ENCODE data around the gene XYLB.

The XYLB gene

DNA sequence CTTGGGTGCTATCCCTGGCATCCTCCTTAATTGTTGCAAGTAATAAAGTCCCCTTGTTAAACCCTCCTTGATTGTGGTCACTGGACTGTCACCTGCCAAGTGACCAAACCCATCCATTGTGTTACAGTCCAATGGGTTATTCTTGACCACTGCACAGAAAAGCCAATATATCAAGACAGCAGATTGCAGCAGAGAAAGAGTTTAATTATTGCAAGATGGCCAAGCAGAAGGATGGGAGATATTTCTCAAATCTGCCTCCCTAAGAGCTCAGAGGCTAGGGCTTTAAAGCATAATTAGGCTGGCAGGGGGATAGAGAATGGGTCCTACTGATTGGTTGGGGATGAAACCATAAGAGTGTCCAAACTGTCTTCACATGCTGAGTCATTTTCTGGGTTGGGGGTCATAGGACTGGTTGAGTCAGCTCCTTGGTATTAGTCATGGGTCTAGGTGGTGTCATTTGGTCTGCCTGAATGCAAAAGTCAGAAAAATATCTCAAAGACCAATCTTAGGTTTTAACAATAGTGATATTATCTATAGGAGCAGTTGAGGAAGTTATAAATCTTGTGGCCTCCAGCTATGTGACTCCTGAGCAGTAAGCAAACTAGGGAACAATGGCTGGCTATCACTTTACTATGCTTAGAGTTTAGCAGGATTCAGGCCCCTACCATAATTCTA lies 19.1 kb upstream of the XYLB start:
- TF ChIP-seq, protein P1, sequence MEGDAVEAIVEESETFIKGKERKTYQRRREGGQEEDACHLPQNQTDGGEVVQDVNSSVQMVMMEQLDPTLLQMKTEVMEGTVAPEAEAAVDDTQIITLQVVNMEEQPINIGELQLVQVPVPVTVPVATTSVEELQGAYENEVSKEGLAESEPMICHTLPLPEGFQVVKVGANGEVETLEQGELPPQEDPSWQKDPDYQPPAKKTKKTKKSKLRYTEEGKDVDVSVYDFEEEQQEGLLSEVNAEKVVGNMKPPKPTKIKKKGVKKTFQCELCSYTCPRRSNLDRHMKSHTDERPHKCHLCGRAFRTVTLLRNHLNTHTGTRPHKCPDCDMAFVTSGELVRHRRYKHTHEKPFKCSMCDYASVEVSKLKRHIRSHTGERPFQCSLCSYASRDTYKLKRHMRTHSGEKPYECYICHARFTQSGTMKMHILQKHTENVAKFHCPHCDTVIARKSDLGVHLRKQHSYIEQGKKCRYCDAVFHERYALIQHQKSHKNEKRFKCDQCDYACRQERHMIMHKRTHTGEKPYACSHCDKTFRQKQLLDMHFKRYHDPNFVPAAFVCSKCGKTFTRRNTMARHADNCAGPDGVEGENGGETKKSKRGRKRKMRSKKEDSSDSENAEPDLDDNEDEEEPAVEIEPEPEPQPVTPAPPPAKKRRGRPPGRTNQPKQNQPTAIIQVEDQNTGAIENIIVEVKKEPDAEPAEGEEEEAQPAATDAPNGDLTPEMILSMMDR (IDR thresholded peaks at IDR 0.05; ENCODE audit: low read depth, low read length) = no peak
- DNase-seq (ENCODE audit: extremely low read depth, low read depth) = no peak

DNA sequence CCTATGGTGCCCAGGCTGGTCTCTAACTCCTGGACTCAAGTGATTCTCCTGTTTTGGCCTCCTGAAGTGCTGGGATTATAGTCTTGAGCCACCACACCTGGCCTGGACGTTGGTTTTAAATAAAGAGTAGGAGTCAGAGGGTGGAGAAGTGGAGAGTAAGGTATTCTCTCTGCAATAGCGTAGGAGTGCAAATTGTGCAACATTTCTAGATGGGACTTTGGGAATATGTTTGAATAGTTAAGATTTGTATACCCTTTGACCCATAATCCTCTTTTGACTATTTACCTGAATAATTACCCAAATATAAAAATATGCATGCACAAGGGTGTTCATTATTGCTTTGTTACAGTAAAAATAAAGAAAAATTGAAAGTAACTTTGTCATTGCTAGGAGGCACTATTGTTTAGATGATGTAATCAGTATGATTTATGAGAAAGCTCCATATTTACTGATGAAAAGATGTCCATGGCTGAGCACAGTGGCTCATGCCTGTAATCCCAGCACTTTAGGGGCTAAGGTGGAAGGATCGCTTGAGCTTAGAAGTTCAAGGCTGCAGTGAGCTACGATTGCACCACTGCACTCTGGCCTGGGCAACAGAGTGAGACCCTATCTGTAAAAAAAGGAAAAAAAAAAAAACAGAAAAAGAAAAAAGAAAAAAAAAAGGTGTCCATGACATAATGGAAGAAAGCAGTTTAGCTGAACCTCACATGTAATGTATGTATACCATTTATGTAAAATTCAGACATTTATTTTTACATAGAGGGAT lies 15.1 kb upstream of the XYLB start:
- TF ChIP-seq, protein P1 (IDR thresholded peaks at IDR 0.05; ENCODE audit: low read depth, low read length) = no peak
- DNase-seq (ENCODE audit: extremely low read depth, low read depth) = no peak

DNA sequence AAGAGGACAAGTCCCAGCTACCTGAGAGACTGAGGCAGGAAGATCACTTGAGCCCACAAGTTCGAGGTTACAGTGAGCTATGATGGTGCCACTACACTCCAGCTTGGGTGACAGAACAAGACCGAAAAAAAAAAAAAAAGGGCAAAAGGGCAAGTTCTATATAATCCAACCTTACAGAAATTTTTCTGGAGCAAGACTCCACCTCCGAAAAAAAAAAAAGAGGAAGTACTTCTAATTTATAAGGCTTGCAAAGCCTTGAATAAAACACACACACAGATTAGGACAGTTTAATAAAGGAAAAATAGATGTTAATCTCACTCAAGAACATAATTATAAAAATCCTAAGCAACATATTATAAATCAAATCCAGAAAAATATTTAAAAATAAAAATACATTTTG lies 14.4 kb upstream of the XYLB start:
- TF ChIP-seq, protein P1 (IDR thresholded peaks at IDR 0.05; ENCODE audit: low read depth, low read length) = no peak
- no peak for DNase-seq (ENCODE audit: extremely low read depth, low read depth)

DNA sequence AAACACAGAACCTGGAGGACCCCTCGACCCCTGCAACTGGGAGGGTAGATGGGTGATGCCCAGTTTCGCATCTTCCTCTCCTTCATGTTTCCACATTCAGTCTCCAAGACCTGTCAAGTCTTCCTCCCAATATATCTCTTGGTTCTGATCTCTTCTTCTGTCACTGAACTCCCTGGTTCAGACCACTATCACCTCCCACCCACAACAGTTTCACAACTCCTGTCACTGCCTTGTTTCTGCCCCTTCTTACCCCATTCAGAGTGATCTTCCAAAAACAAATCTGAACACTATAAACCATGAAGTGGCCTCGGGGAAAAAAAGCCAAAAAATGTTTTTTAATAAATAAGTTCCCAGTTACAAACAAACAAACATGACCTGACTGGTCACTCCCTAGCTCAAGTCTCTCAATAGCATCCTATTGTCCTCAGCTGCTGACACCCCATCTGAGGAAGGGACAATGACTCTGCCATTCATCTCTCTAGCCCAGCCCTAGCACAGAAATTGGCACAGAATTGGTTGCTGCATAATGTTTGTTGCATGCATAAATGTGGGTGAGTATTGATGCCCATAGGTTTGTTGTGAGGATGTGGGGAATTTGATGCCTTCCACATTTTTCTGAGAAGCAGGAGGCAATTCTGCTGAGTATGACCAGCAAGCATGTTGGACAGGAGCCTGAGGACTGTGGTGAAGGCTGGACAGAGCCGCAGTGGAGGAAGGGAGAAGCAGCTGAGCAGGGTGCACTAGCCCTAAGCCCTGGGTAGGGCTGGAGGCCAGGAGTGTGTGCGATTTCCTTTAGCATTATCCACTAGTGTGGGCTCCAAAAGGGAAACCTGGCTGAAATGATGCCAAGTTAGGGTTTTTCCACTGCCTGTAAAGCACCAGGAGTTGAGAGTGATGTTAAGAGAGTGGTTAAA lies 12.2 kb upstream of the XYLB start:
- TF ChIP-seq, protein P1 (IDR thresholded peaks at IDR 0.05; ENCODE audit: low read depth, low read length) = no peak
- DNase-seq (ENCODE audit: extremely low read depth, low read depth) = peak; percentile 52

DNA sequence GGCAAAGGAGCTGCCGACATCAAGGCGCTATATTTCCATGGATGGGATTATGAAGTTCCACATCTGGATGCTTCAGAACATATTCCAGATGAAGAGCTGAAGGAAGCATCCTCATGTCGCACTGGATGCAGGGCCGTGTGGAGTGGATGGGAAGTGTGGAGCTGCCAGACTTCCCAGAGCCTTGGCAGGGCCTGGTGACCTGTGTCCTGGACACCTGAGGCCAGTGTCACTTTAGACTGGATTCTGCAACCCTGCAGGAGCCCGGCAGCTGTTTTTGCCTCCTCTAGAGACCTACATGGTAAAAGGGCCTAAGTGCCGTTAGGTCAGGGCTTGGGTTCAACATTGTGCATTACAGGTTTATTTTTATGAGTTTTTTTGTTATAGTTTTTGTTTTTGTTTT lies 11.3 kb upstream of the XYLB start:
- TF ChIP-seq, protein P1 (IDR thresholded peaks at IDR 0.05; ENCODE audit: low read depth, low read length) = no peak
- DNase-seq (ENCODE audit: extremely low read depth, low read depth) = no peak

DNA sequence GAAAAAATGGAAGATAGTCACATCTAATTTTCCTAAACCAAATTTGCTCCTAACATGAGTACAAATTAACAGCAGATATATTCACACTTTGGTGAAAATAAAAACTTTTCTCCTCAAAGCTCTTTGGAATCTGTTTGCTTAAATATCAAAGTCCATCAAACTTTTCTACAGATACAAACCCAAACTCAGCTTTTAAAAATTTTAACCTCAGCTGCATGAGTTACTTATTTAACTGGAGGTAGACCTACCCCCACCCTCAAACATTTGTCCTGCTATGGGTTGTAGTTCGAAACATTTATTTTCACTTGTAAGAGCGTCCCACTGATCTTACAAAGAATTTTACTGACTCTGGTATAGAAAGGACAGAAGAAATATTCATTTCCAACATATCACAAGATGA lies 8.9 kb upstream of the XYLB start:
- TF ChIP-seq, protein P1 (IDR thresholded peaks at IDR 0.05; ENCODE audit: low read depth, low read length) = no peak
- DNase-seq (ENCODE audit: extremely low read depth, low read depth) = no peak

All from AG09319 (cell line).